ENCODE results near the gene CHN2.

Gene CHN2

DNA sequence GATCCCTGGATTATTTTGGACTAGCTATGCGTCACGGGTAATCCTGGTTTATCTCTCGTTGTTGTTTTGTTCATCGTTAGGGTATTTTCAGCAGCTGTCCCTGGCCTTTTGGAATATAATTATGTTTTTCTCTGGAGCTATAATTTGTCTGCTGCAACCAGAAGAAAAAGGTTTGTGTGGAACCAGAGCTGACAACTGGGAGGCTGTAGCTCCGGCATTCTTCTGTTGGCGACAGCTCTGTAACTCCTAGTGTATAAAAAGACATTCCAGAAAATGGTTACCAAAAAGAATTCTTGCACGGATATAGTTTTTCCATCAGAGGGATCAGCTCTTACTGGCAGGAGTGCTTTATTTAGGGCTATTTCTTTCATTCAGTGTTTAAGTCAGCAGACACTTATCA, 238.1 kb downstream of the CHN2 start:
- no peaks in the 10 kb centered on the region for H3K9me3 ChIP-seq (ENCODE audit: control insufficient read depth, low read length)
- WGBS, 2 experiments (ENCODE audit: insufficient coverage in 2 of 2), result 95 to 100% methylated on average over 2 to 7 of the region's 7 CpGs
- no peak overlapping the region for H3K27ac ChIP-seq (ENCODE audit: low read depth, low read length, severe bottlenecking)
- H3K36me3 ChIP-seq (ENCODE audit: control insufficient read depth, insufficient read depth, low read length), result no peaks in the 10 kb centered on the region
- H3K4me1 ChIP-seq (ENCODE audit: control insufficient read depth, insufficient read depth, low read length, poor library complexity, severe bottlenecking), result no peaks in the 10 kb centered on the region
- H3K4me3 ChIP-seq (ENCODE audit: extremely low read depth, insufficient read depth, low read length, poor library complexity, severe bottlenecking), result no peak overlapping the region

- Histone ChIP-seq H3K4me1 (ENCODE audit: control insufficient read depth, insufficient read depth, low read length, poor library complexity, severe bottlenecking) (no peaks in the 10 kb centered on the region), H3K4me3 (ENCODE audit: extremely low read depth, insufficient read depth, low read length, poor library complexity, severe bottlenecking) (no peak overlapping the region), H3K27ac (ENCODE audit: low read depth, low read length, severe bottlenecking) (no peak overlapping the region), H3K9me3 (ENCODE audit: control insufficient read depth, low read length) (no peaks in the 10 kb centered on the region), H3K36me3 (ENCODE audit: control insufficient read depth, insufficient read depth, low read length) (no peaks in the 10 kb centered on the region)
- 88 to 100% methylated on average over 1 of the region's 2 CpGs for WGBS, 2 experiments (ENCODE audit: insufficient coverage in 2 of 2)
These were observed 239.8 kb downstream of the CHN2 start for GRCh38 chr7:29434380-29434768.

- Histone ChIP-seq H3K27ac (ENCODE audit: low read depth, low read length, severe bottlenecking) (no peak overlapping the region), H3K9me3 (ENCODE audit: control insufficient read depth, low read length) (no peaks in the 10 kb centered on the region), H3K4me1 (ENCODE audit: control insufficient read depth, insufficient read depth, low read length, poor library complexity, severe bottlenecking) (no peaks in the 10 kb centered on the region), H3K36me3 (ENCODE audit: control insufficient read depth, insufficient read depth, low read length) (no peaks in the 10 kb centered on the region), H3K4me3 (ENCODE audit: extremely low read depth, insufficient read depth, low read length, poor library complexity, severe bottlenecking) (no peak overlapping the region)
These were observed 240.6 kb downstream of the CHN2 start for GRCh38 chr7:29435167-29435566.

- no peaks in the 10 kb centered on the region for H3K4me1 ChIP-seq (ENCODE audit: control insufficient read depth, insufficient read depth, low read length, poor library complexity, severe bottlenecking)
- no peaks in the 10 kb centered on the region for H3K36me3 ChIP-seq (ENCODE audit: control insufficient read depth, insufficient read depth, low read length)
- H3K4me3 ChIP-seq (ENCODE audit: extremely low read depth, insufficient read depth, low read length, poor library complexity, severe bottlenecking), result no peak overlapping the region
- WGBS, 2 experiments (ENCODE audit: insufficient coverage in 2 of 2), result 80 to 90% methylated on average over 1 of the region's 3 CpGs
- no peak overlapping the region for H3K27ac ChIP-seq (ENCODE audit: low read depth, low read length, severe bottlenecking)
- H3K9me3 ChIP-seq (ENCODE audit: control insufficient read depth, low read length), result no peaks in the 10 kb centered on the region
These were observed 241.3 kb downstream of the CHN2 start for GRCh38 chr7:29435902-29436301.

DNA sequence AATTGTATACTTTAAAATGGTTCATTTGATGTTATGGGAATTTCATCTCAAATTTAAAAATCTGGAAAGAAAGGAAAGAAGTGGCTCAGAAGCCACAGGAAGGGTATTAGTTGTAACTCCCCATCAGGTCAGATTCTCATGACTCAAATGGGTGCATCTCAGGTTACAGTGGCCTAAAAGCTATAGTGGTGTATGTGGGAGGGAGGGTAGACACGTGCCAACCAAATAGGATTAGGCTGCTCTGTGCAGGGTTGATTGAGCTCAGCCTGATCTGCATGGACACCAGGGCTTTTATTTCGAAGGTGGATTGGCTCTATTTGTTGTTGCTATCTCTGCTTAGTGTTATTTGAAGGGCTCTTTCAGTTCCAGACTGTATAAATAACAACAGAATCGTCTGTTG, 247.6 kb downstream of the CHN2 start:
- no peaks in the 10 kb centered on the region for H3K9me3 ChIP-seq (ENCODE audit: control insufficient read depth, low read length)
- H3K27ac ChIP-seq (ENCODE audit: low read depth, low read length, severe bottlenecking), result no peak overlapping the region
- no peaks in the 10 kb centered on the region for H3K36me3 ChIP-seq (ENCODE audit: control insufficient read depth, insufficient read depth, low read length)
- 36 to 54% methylated on average over 2 to 3 of the region's 3 CpGs for WGBS, 2 experiments (ENCODE audit: insufficient coverage in 2 of 2)
- H3K4me1 ChIP-seq (ENCODE audit: control insufficient read depth, insufficient read depth, low read length, poor library complexity, severe bottlenecking), result peaks cover 4% of the 10 kb centered on the region
- no peak overlapping the region for H3K4me3 ChIP-seq (ENCODE audit: extremely low read depth, insufficient read depth, low read length, poor library complexity, severe bottlenecking)

DNA sequence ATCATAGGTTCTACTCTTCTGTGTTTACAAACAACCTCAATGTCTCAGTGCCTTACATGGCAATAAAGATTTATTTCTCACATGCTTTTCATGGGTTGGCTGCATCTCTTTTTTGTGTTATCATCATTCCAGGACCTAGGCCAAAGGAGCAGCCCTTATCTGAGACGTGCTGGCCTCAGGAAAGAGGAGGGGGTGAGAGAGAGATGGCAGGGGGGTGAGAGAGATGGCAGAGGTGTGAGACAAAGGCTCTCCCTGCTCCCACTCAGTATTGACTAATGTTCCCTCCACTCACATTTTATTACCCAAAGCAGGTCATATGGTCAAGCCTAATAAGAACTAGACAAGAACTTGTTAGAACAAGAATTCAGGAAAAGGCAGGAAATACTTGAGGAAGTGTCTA, 249.0 kb downstream of the CHN2 start:
- Histone ChIP-seq H3K27ac (ENCODE audit: low read depth, low read length, severe bottlenecking) (no peak overlapping the region), H3K4me3 (ENCODE audit: extremely low read depth, insufficient read depth, low read length, poor library complexity, severe bottlenecking) (no peak overlapping the region), H3K36me3 (ENCODE audit: control insufficient read depth, insufficient read depth, low read length) (no peaks in the 10 kb centered on the region), H3K9me3 (ENCODE audit: control insufficient read depth, low read length) (no peaks in the 10 kb centered on the region), H3K4me1 (ENCODE audit: control insufficient read depth, insufficient read depth, low read length, poor library complexity, severe bottlenecking) (peaks cover 4% of the 10 kb centered on the region)
- WGBS, 2 experiments (ENCODE audit: insufficient coverage in 2 of 2), result no CpG with 5 or more reads among the region's 1 CpG

GRCh38 chr7:29444267-29444666, 249.7 kb downstream of the CHN2 start:
- H3K36me3 ChIP-seq (ENCODE audit: control insufficient read depth, insufficient read depth, low read length), result no peaks in the 10 kb centered on the region
- H3K4me1 ChIP-seq (ENCODE audit: control insufficient read depth, insufficient read depth, low read length, poor library complexity, severe bottlenecking), result peaks cover 4% of the 10 kb centered on the region
- H3K4me3 ChIP-seq (ENCODE audit: extremely low read depth, insufficient read depth, low read length, poor library complexity, severe bottlenecking), result no peak overlapping the region
- no peaks in the 10 kb centered on the region for H3K9me3 ChIP-seq (ENCODE audit: control insufficient read depth, low read length)
- no peak overlapping the region for H3K27ac ChIP-seq (ENCODE audit: low read depth, low read length, severe bottlenecking)
- WGBS, 2 experiments (ENCODE audit: insufficient coverage in 2 of 2), result 100% methylated on average over 2 to 3 of the region's 3 CpGs

GRCh38 chr7:29445736-29446135, 251.2 kb downstream of the CHN2 start:
- 78% methylated on average over 5 to 6 of the region's 6 CpGs for whole genome bisulfite sequencing, 2 experiments (ENCODE audit: insufficient coverage in 2 of 2)
- H3K4me1 ChIP-seq (ENCODE audit: control insufficient read depth, insufficient read depth, low read length, poor library complexity, severe bottlenecking), result peaks cover 4% of the 10 kb centered on the region
- no peak overlapping the region for H3K27ac ChIP-seq (ENCODE audit: low read depth, low read length, severe bottlenecking)
- no peaks in the 10 kb centered on the region for H3K9me3 ChIP-seq (ENCODE audit: control insufficient read depth, low read length)
- no peaks in the 10 kb centered on the region for H3K36me3 ChIP-seq (ENCODE audit: control insufficient read depth, insufficient read depth, low read length)
- H3K4me3 ChIP-seq (ENCODE audit: extremely low read depth, insufficient read depth, low read length, poor library complexity, severe bottlenecking), result no peak overlapping the region

DNA sequence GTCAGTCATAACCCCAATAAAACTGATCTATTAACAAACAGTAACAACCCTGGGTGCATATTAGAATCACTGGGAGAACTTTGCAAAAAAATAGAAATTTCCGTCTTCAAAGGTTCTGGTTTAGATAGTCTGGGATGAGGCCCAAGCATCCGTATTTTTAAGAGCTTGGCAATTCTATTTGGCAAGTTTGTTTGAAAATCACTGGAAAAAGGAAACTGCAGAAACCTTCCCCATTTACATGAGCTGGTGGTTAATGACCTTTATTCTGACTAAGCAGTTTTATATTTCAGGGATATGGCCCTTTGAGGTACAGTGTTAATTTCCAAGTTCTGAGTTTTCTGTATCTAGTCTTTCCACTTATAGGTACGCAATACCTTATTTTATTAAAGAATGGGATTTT, 253.3 kb downstream of the CHN2 start:
- no peak overlapping the region for H3K4me3 ChIP-seq (ENCODE audit: extremely low read depth, insufficient read depth, low read length, poor library complexity, severe bottlenecking)
- no peaks in the 10 kb centered on the region for H3K4me1 ChIP-seq (ENCODE audit: control insufficient read depth, insufficient read depth, low read length, poor library complexity, severe bottlenecking)
- H3K27ac ChIP-seq (ENCODE audit: low read depth, low read length, severe bottlenecking), result no peak overlapping the region
- H3K9me3 ChIP-seq (ENCODE audit: control insufficient read depth, low read length), result no peaks in the 10 kb centered on the region
- H3K36me3 ChIP-seq (ENCODE audit: control insufficient read depth, insufficient read depth, low read length), result no peaks in the 10 kb centered on the region
- WGBS, 2 experiments (ENCODE audit: insufficient coverage in 2 of 2), result 100% methylated on average over 1 of the region's 3 CpGs; no CpG with 5 or more reads in 1 of the 2 experiments

DNA sequence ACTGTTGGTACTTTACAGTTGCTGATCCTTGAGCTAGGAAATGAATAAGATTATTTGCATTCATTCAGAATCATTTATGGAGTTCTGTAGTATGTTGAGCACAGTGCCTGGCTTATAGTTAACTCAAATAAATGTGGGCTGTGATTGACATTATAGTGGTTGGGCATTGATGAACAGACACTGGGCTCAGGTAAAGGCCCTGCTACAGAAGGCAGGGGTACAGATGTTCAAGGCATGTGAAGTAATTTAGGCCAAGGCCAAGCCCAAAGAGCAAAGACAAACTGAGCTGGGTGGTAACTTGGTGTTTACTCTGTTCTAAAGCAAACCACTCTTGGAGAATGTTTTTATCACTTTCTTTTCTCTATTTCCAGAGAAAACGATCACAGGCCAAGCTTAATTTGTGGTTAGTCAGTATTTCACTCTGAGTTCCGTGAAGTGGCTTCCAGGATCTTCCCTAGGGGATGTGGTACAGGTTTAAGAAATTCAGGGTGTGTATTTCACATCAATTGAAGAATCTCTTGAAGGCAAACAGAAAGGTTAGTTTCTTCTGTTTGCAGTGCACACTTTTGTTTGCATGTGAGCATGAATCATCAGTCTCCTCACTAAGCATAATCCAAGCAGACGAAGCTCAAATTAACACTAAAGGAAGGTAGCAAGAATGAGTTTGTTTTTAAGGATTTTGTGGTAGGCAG, 255.1 kb downstream of the CHN2 start:
- no peak overlapping the region for H3K4me3 ChIP-seq (ENCODE audit: extremely low read depth, insufficient read depth, low read length, poor library complexity, severe bottlenecking)
- H3K4me1 ChIP-seq (ENCODE audit: control insufficient read depth, insufficient read depth, low read length, poor library complexity, severe bottlenecking), result no peaks in the 10 kb centered on the region
- 90 to 100% methylated on average over 1 to 2 of the region's 3 CpGs for WGBS, 2 experiments (ENCODE audit: insufficient coverage in 2 of 2)
- no peak overlapping the region for H3K27ac ChIP-seq (ENCODE audit: low read depth, low read length, severe bottlenecking)
- no peaks in the 10 kb centered on the region for H3K9me3 ChIP-seq (ENCODE audit: control insufficient read depth, low read length)
- no peaks in the 10 kb centered on the region for H3K36me3 ChIP-seq (ENCODE audit: control insufficient read depth, insufficient read depth, low read length)

DNA sequence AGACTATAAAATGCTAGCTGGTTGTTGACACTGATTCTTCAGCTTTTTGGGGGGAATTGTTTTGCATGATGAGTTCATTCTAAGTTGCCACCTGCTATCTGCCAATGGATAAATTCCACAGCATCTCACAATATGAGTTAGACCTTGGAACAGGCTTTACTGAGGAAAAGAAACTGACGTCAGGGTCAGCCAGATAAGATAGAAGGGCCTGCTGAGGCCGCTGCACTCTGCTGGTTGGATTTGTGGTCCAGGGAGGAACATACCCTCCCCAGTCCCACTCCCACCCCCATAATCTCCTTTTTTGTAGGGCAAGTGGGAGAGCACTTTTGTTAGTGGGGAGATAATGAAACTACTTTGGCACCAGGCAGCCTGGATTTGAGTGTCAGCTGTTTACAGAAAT, 258.4 kb downstream of the CHN2 start:
- no CpG with 5 or more reads among the region's 2 CpGs for WGBS, 2 experiments (ENCODE audit: insufficient coverage in 2 of 2)
- no peak overlapping the region for H3K27ac ChIP-seq (ENCODE audit: low read depth, low read length, severe bottlenecking)
- H3K9me3 ChIP-seq (ENCODE audit: control insufficient read depth, low read length), result no peaks in the 10 kb centered on the region
- H3K36me3 ChIP-seq (ENCODE audit: control insufficient read depth, insufficient read depth, low read length), result no peaks in the 10 kb centered on the region
- peaks cover 12% of the 10 kb centered on the region for H3K4me1 ChIP-seq (ENCODE audit: control insufficient read depth, insufficient read depth, low read length, poor library complexity, severe bottlenecking)
- H3K4me3 ChIP-seq (ENCODE audit: extremely low read depth, insufficient read depth, low read length, poor library complexity, severe bottlenecking), result no peak overlapping the region
